Measurements from ENCODE around the gene CYFIP1. TPM values are rescaled to one million over a fixed set of nuclear protein-coding genes. Genes with fewer than 3 reads are reported as not detected.

CYFIP1 gene
- total RNA-seq, 3 donors from 2014 or later = 139 to 210 (median 143) TPM

DNA sequence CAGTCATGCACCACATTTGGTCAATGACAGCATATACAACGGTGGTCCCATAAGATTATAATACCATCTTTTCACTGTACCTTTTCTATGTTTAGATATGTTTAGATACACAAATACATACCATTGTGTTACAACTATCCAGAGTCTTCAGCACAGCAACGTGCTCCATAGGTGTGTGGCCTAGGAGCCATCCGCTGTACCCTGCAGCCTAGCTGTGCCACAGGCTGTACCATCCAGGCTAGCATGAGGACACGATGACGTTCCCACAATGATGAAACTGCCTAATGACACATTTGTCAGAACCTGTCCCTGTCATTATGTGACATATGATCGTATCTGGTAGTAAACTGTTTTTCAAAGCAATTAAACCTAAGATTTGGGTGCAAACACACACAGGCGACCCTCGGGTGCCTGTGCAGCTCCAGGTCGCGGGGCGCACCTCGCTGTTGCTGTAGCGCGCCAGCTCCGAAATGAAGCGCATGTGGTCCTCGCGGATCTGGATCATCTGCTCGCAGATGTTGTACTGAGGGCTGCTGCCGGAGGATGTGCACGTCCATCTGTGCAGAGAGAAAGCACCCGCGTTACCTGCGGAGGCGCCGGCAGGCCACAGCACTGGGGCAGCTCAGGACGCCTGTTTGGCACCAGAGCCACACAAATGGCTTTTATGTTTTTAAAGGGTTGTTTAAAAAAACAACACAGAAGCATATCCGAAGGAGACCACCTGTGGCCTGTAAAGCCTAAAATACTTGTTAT is 48.2 kb downstream of the CYFIP1 start:
- DNase-seq (no peak), ATAC-seq (no peak)
- no peaks in the 10 kb centered on the region for H3K4me1 ChIP-seq (ENCODE audit: low read depth)
- no peaks in the 10 kb centered on the region for H3K9me3 ChIP-seq
- intact Hi-C loops (cut with DNase I, micrococcal nuclease) = no loop called here
- TF ChIP-seq, protein P1, sequence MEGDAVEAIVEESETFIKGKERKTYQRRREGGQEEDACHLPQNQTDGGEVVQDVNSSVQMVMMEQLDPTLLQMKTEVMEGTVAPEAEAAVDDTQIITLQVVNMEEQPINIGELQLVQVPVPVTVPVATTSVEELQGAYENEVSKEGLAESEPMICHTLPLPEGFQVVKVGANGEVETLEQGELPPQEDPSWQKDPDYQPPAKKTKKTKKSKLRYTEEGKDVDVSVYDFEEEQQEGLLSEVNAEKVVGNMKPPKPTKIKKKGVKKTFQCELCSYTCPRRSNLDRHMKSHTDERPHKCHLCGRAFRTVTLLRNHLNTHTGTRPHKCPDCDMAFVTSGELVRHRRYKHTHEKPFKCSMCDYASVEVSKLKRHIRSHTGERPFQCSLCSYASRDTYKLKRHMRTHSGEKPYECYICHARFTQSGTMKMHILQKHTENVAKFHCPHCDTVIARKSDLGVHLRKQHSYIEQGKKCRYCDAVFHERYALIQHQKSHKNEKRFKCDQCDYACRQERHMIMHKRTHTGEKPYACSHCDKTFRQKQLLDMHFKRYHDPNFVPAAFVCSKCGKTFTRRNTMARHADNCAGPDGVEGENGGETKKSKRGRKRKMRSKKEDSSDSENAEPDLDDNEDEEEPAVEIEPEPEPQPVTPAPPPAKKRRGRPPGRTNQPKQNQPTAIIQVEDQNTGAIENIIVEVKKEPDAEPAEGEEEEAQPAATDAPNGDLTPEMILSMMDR (IDR thresholded peaks at IDR 0.05) = no peak
- no peak overlapping the region for H3K4me3 ChIP-seq
- peaks cover 7% of the 10 kb centered on the region for H3K36me3 ChIP-seq (ENCODE audit: low read depth)

DNA sequence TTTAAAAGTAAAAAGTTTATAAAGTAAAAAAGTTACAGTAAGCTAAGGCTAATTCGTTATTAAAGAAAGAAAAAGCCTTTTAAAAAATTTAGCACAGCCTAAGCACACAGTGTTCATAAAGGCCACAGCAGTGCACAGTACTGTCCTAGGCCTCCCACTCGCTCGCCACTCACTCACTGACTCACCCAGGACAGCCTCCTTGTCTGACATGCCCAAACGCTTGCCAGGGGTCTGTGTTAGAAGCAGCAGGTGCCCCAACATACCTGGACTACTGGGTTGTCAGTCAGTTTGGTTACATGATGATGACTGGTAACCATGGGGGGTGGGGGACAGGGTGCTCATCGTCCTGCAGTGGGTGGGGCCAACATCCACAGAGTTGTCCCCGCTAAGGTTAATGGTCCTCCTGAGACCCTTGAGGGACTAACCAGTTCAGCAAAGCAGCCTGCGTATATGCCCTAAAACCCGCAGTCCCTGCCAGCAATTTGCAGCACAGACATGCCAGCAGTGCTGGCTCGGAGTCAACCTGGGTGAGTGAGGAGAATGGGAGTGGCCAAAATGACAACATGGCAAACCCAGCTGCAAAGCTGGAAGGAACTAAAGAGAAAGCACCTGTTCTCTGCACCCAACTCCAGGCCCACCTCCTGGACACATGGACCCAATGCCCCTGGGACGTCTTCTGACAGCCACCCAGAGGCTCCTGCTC is 49.2 kb downstream of the CYFIP1 start:
- ATAC-seq = peak; percentile 87

DNA sequence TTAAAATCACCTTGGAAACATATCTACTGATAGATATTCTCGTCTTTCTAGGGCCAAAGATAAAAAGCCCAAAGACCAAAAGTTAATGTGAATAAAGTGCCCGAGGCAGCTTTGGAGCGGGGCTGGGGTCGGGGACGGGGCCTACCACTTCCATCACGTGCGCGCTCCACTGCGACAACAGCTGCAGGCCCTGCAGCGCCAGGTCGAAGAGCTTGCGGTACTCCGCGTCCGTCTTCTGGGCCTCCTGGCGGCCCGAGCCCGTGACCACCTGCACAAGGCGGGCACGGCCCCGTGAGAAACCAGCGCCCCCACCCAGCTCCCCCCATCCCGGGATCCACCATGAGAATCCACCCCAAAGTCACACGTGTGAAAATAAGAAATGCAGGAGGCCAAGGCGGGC is 52.4 kb downstream of the CYFIP1 start:
- no peak for ATAC-seq
- intact Hi-C loops (cut with DNase I, micrococcal nuclease) = no loop called here
- Histone ChIP-seq H3K9me3 (no peaks in the 10 kb centered on the region), H3K4me3 (no peak overlapping the region), H3K4me1 (ENCODE audit: low read depth) (no peaks in the 10 kb centered on the region), H3K36me3 (ENCODE audit: low read depth) (no peaks in the 10 kb centered on the region)
- TF ChIP-seq, protein P1 (IDR thresholded peaks at IDR 0.05) = no peak
- no peak for DNase-seq

More for the DNA sequence above, 49.2 kb downstream of the CYFIP1 start:
- peak in 2 of 3 donors; percentile 59 to 63 for DNase-seq
- peaks cover 2% of the 10 kb centered on the region for H3K36me3 ChIP-seq (ENCODE audit: low read depth)
- TF ChIP-seq, protein P1 (IDR thresholded peaks at IDR 0.05) = no peak
- no peaks in the 10 kb centered on the region for H3K9me3 ChIP-seq
- no peaks in the 10 kb centered on the region for H3K4me1 ChIP-seq (ENCODE audit: low read depth)
- intact Hi-C loops (cut with DNase I, micrococcal nuclease) = no loop called here
- H3K4me3 ChIP-seq = no peak overlapping the region

DNA sequence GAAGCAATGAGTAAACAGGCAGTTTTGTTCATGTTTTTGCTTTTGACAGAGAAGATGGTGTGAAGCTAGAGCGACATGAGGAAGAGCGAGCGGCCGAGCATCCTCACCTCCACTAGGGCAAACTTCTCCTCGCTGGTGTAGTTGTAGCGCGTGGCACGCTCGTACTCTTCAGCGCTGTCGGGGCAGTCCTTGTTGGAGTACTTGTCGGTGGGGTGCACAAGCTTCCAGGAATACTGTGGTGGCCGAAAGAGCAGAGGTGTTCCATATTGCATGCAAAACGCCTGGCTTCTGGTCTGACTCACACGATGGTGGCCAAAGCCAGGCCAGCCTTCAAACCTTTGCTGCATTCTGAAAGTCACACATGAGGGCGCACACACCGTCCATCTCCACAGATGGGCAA is 54.3 kb downstream of the CYFIP1 start:
- intact Hi-C loops (cut with DNase I, micrococcal nuclease) = no loop called here
- TF ChIP-seq, protein P1 (IDR thresholded peaks at IDR 0.05) = no peak

DNA sequence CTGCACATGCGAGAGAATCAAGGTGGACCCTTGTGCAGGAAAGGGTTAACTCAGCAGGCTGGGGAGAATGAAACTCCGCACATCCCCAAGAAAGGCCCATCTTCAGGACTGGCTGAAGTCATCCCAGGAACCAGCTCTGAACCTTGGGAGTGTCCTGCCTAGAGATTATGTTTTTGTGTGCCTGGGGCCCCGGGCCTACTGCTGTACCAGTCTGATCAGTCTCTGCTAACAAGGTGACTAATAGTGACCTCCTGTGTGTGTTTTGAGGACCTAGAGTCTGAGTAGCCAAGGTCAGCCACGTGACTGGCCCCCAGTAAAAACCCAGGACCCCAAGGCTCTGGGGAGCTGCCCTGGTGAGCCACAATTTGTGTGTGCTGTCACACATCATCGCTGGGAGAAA is 58.2 kb downstream of the CYFIP1 start:
- H3K4me3 ChIP-seq = no peak overlapping the region
- ATAC-seq = no peak
- TF ChIP-seq, protein P1 (IDR thresholded peaks at IDR 0.05) = no peak
- DNase-seq = no peak
- H3K9me3 ChIP-seq = no peaks in the 10 kb centered on the region
- no peaks in the 10 kb centered on the region for H3K36me3 ChIP-seq (ENCODE audit: low read depth)
- intact Hi-C loops (cut with DNase I, micrococcal nuclease) = no loop called here
- H3K4me1 ChIP-seq (ENCODE audit: low read depth) = no peaks in the 10 kb centered on the region

More for the DNA sequence above, 54.3 kb downstream of the CYFIP1 start:
- no peak for ATAC-seq
- DNase-seq = no peak
- H3K9me3 ChIP-seq = no peaks in the 10 kb centered on the region
- no peaks in the 10 kb centered on the region for H3K36me3 ChIP-seq (ENCODE audit: low read depth)
- no peaks in the 10 kb centered on the region for H3K4me1 ChIP-seq (ENCODE audit: low read depth)
- no peak overlapping the region for H3K4me3 ChIP-seq

All from mucosa of descending colon (tissue), 3 donors.